ENCODE data around the gene NUBPL.
"Not testable (repeated sequence)": the region's sequence is repeated elsewhere in the genome, so short reads cannot be mapped to it uniquely, and the experiment has no call there.

Gene NUBPL

GRCh38 chr14:31745741-31746140 lies 184.5 kb downstream of the NUBPL start:
- no peak for DNase-seq
- H3K27ac ChIP-seq (ENCODE audit: low read length), result no peak overlapping the region
- no peaks in the 10 kb centered on the region for H3K79me2 ChIP-seq (ENCODE audit: low read length)
- H3K27me3 ChIP-seq (replicated peaks; ENCODE audit: insufficient read depth, low read length), result no peaks in the 10 kb centered on the region
- no peaks in the 10 kb centered on the region for H3K36me3 ChIP-seq (replicated peaks; ENCODE audit: insufficient read depth, low read length)
- no peak overlapping the region for H2AFZ ChIP-seq (ENCODE audit: low read length)
- H3F3A ChIP-seq (ENCODE audit: insufficient read depth, low read length), result no peaks in the 10 kb centered on the region
- no peak overlapping the region for H3K9ac ChIP-seq (ENCODE audit: low read length)
- H3K4me3 ChIP-seq (ENCODE audit: low read length), result no peak overlapping the region
- H3K9me3 ChIP-seq (replicated peaks; ENCODE audit: insufficient read depth, low read length), result no peaks in the 10 kb centered on the region
- H3K4me1 ChIP-seq (ENCODE audit: low read length), result no peaks in the 10 kb centered on the region
- no peak overlapping the region for H3K4me2 ChIP-seq (ENCODE audit: low read depth, low read length)
- TF ChIP-seq EZH2phosphoT487 (IDR thresholded peaks at IDR 0.05; ENCODE audit: low read length) (no peak), CTCF (IDR thresholded peaks at IDR 0.05; ENCODE audit: low read length) (no peak), EZH2 (optimal IDR thresholded peaks at IDR 0.05; ENCODE audit: low read depth, low read length) (no peak)
- no peaks in the 10 kb centered on the region for H3K9me2 ChIP-seq (replicated peaks; ENCODE audit: insufficient read depth, low read length)
- no peaks in the 10 kb centered on the region for H4K20me1 ChIP-seq (ENCODE audit: insufficient read depth, low read length)

- no peak overlapping the region for H3K4me3 ChIP-seq (ENCODE audit: low read length)
- DNase-seq, result no peak
- no peaks in the 10 kb centered on the region for H3K79me2 ChIP-seq (ENCODE audit: low read length)
- H3K4me1 ChIP-seq (ENCODE audit: low read length), result no peaks in the 10 kb centered on the region
- no peaks in the 10 kb centered on the region for H3K27me3 ChIP-seq (replicated peaks; ENCODE audit: insufficient read depth, low read length)
- no peak overlapping the region for H3K9ac ChIP-seq (ENCODE audit: low read length)
- no peaks in the 10 kb centered on the region for H4K20me1 ChIP-seq (ENCODE audit: insufficient read depth, low read length)
- H3K4me2 ChIP-seq (ENCODE audit: low read depth, low read length), result no peak overlapping the region
- no peak overlapping the region for H2AFZ ChIP-seq (ENCODE audit: low read length)
- H3K9me2 ChIP-seq (replicated peaks; ENCODE audit: insufficient read depth, low read length), result no peaks in the 10 kb centered on the region
- H3K36me3 ChIP-seq (replicated peaks; ENCODE audit: insufficient read depth, low read length), result no peaks in the 10 kb centered on the region
- H3K27ac ChIP-seq (ENCODE audit: low read length), result no peak overlapping the region
- H3F3A ChIP-seq (ENCODE audit: insufficient read depth, low read length), result no peaks in the 10 kb centered on the region
- no peak for TF ChIP-seq EZH2 (optimal IDR thresholded peaks at IDR 0.05; ENCODE audit: low read depth, low read length)
- no peak for TF ChIP-seq CTCF (IDR thresholded peaks at IDR 0.05; ENCODE audit: low read length)
- no peak for TF ChIP-seq EZH2phosphoT487 (IDR thresholded peaks at IDR 0.05; ENCODE audit: low read length)
- no peaks in the 10 kb centered on the region for H3K9me3 ChIP-seq (replicated peaks; ENCODE audit: insufficient read depth, low read length)
Observed at GRCh38 chr14:31746326-31746725, 185.1 kb downstream of the NUBPL start.

GRCh38 chr14:31749275-31749674 lies 188.1 kb downstream of the NUBPL start:
- H3K4me2 ChIP-seq (ENCODE audit: low read depth, low read length), result no peak overlapping the region
- no peak for DNase-seq
- no peaks in the 10 kb centered on the region for H3K9me2 ChIP-seq (replicated peaks; ENCODE audit: insufficient read depth, low read length)
- no peak overlapping the region for H3K4me3 ChIP-seq (ENCODE audit: low read length)
- no peaks in the 10 kb centered on the region for H3K4me1 ChIP-seq (ENCODE audit: low read length)
- H3K27ac ChIP-seq (ENCODE audit: low read length), result no peak overlapping the region
- no peak overlapping the region for H2AFZ ChIP-seq (ENCODE audit: low read length)
- no peaks in the 10 kb centered on the region for H3K27me3 ChIP-seq (replicated peaks; ENCODE audit: insufficient read depth, low read length)
- no peaks in the 10 kb centered on the region for H3K9me3 ChIP-seq (replicated peaks; ENCODE audit: insufficient read depth, low read length)
- H3K9ac ChIP-seq (ENCODE audit: low read length), result no peak overlapping the region
- H3F3A ChIP-seq (ENCODE audit: insufficient read depth, low read length), result no peaks in the 10 kb centered on the region
- H4K20me1 ChIP-seq (ENCODE audit: insufficient read depth, low read length), result no peaks in the 10 kb centered on the region
- H3K79me2 ChIP-seq (ENCODE audit: low read length), result no peaks in the 10 kb centered on the region
- H3K36me3 ChIP-seq (replicated peaks; ENCODE audit: insufficient read depth, low read length), result no peaks in the 10 kb centered on the region
- TF ChIP-seq EZH2 (optimal IDR thresholded peaks at IDR 0.05; ENCODE audit: low read depth, low read length), result no peak
- TF ChIP-seq CTCF (IDR thresholded peaks at IDR 0.05; ENCODE audit: low read length), result no peak
- no peak for TF ChIP-seq EZH2phosphoT487 (IDR thresholded peaks at IDR 0.05; ENCODE audit: low read length)

- H3K27ac ChIP-seq (ENCODE audit: low read length); H3K9me3 ChIP-seq (replicated peaks; ENCODE audit: insufficient read depth, low read length); H3K4me1 ChIP-seq (ENCODE audit: low read length); H2AFZ ChIP-seq (ENCODE audit: low read length); H3K79me2 ChIP-seq (ENCODE audit: low read length); H3F3A ChIP-seq (ENCODE audit: insufficient read depth, low read length); H3K4me2 ChIP-seq (ENCODE audit: low read depth, low read length); H3K36me3 ChIP-seq (replicated peaks; ENCODE audit: insufficient read depth, low read length); H4K20me1 ChIP-seq (ENCODE audit: insufficient read depth, low read length); H3K27me3 ChIP-seq (replicated peaks; ENCODE audit: insufficient read depth, low read length); H3K4me3 ChIP-seq (ENCODE audit: low read length); H3K9ac ChIP-seq (ENCODE audit: low read length); DNase-seq; H3K9me2 ChIP-seq (replicated peaks; ENCODE audit: insufficient read depth, low read length): not testable (repeated sequence)
Observed at GRCh38 chr14:31751047-31751446, 189.8 kb downstream of the NUBPL start.

Data from MM.1S (cell line).